Measurements from ENCODE around the gene ZNF467. TPM values are rescaled to one million over a fixed set of nuclear protein-coding genes. Genes with fewer than 3 reads are reported as not detected.

The ZNF467 gene
- total and polyA plus RNA-seq, 2 donors (not counting 3 experiments of a cell fraction or from before 2014, with no cell fraction given), result 4.2 to 8.9 TPM

DNA sequence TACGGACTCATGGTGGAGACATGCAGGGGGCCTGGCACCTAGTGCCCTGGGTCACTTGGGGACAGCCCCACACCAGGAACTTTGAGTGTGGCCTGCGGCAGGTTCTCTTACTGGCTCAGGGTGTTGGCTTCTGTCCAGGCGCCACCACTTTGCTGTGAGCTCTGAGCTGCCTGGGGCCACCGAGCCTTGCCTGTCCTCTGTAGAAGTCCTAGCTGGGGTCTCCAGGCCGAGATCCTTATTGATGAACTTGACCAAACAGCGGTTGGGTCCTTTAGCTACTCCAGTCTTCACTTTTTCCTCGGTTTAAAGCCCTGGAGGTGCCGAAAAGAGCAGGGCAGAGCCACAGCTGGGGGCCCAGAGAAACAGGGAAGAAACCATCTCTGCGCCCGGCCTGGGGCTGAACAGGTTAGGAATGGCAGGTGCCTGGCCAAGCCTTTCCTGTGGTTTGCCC is 41.3 kb downstream of the ZNF467 start:
- Histone ChIP-seq H3K4me2 (ENCODE audit: insufficient read depth, low read length) (no peak overlapping the region), H3K27me3 (ENCODE audit: control insufficient read depth in 2 of 2, insufficient read depth in 2 of 2, low read length in 2 of 2) (no peaks in the 10 kb centered on the region), H3K79me2 (ENCODE audit: control insufficient read depth, insufficient read depth, low read length) (no peaks in the 10 kb centered on the region), H3K9me1 (replicated peaks; ENCODE audit: control insufficient read depth, extremely low read depth, insufficient read depth, low read length) (no peaks in the 10 kb centered on the region), H3K4me3 (replicated peaks in 1 of 3; ENCODE audit: insufficient read depth in 1 of 3, low read depth in 1 of 3, low read length in 3 of 3) (no peak overlapping the region), H3K4me1 (ENCODE audit: control insufficient read depth, extremely low read depth, insufficient read depth, low read length) (no peaks in the 10 kb centered on the region), H3K9me3 (replicated peaks; ENCODE audit: control insufficient read depth, insufficient read depth, low read length) (no peaks in the 10 kb centered on the region), H3K9ac (replicated peaks; ENCODE audit: extremely low read depth, insufficient read depth, low read length) (no peak overlapping the region), H3K27ac (ENCODE audit: insufficient read depth, low read depth, low read length) (no peak overlapping the region), H2AFZ (ENCODE audit: low read depth, low read length) (no peak overlapping the region), H4K20me1 (replicated peaks; ENCODE audit: control insufficient read depth, extremely low read depth, insufficient read depth, low read length) (no peaks in the 10 kb centered on the region), H3K36me3 (ENCODE audit: control insufficient read depth in 2 of 2, extremely low read depth in 1 of 2, insufficient read depth in 2 of 2, low read length in 2 of 2) (peaks cover 0 to 14% of the 10 kb centered on the region in 2 experiments)
- intact Hi-C loops (cut with micrococcal nuclease), result no loop called here
- no peak for FAIRE-seq
- TF ChIP-seq GATA2 (IDR thresholded peaks at IDR 0.05; ENCODE audit: insufficient read depth, insufficient read length, low read depth, low read length), result no peak
- no peak for TF ChIP-seq EZH2 (IDR thresholded peaks at IDR 0.05; ENCODE audit: borderline replicate concordance, low read depth, low read length, severe bottlenecking)
- TF ChIP-seq FOS (IDR thresholded peaks at IDR 0.05; ENCODE audit: borderline replicate concordance, insufficient read depth, low read length), result no peak
- TF ChIP-seq, protein P1, sequence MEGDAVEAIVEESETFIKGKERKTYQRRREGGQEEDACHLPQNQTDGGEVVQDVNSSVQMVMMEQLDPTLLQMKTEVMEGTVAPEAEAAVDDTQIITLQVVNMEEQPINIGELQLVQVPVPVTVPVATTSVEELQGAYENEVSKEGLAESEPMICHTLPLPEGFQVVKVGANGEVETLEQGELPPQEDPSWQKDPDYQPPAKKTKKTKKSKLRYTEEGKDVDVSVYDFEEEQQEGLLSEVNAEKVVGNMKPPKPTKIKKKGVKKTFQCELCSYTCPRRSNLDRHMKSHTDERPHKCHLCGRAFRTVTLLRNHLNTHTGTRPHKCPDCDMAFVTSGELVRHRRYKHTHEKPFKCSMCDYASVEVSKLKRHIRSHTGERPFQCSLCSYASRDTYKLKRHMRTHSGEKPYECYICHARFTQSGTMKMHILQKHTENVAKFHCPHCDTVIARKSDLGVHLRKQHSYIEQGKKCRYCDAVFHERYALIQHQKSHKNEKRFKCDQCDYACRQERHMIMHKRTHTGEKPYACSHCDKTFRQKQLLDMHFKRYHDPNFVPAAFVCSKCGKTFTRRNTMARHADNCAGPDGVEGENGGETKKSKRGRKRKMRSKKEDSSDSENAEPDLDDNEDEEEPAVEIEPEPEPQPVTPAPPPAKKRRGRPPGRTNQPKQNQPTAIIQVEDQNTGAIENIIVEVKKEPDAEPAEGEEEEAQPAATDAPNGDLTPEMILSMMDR (IDR thresholded peaks at IDR 0.05; ENCODE audit: extremely low read depth in 1 of 2, insufficient read depth in 1 of 2, low read depth in 1 of 2, low read length in 2 of 2), result no peak
- TF ChIP-seq MAX (IDR thresholded peaks at IDR 0.05; ENCODE audit: insufficient read depth, insufficient read length), result no peak
- TF ChIP-seq MYC (IDR thresholded peaks at IDR 0.05; ENCODE audit: low read depth, low read length), result no peak
- no peak for TF ChIP-seq POLR2A (IDR thresholded peaks at IDR 0.05; ENCODE audit: low read depth, low read length)
- TF ChIP-seq POLR2AphosphoS5 (IDR thresholded peaks at IDR 0.05; ENCODE audit: insufficient read depth, low read depth, low read length), result no peak
- TF ChIP-seq JUN (IDR thresholded peaks at IDR 0.05; ENCODE audit: borderline replicate concordance, insufficient read depth, insufficient read length, low read depth), result no peak
- dilution Hi-C loops (cut with MboI; ENCODE audit: extremely low pct_ligation_motif_present, low sequenced_read_pairs), result no loop called here
- POLR2A ChIA-PET, result no interaction called here
- CTCF ChIA-PET, result interaction anchor here (5.4 kb wide), 1 partner anchor 9 kb away, joined by 39 read pairs; no protein-coding TSS in a partner anchor
- no TSS peak for BruUV-seq (replicated peaks)
- no peak for DNase-seq (ENCODE audit: low read depth, low spot score)

All from endothelial cell of umbilical vein (primary cell).